Measurements from ENCODE around the gene PRR27. TPM values are rescaled to one million over a fixed set of nuclear protein-coding genes. Genes with fewer than 3 reads are reported as not detected.

Gene PRR27
- total and polyA plus RNA-seq, 9 of the 15 experiments (the other 6 are each of a cell fraction or from before 2014, with no cell fraction given) = not detected

DNA sequence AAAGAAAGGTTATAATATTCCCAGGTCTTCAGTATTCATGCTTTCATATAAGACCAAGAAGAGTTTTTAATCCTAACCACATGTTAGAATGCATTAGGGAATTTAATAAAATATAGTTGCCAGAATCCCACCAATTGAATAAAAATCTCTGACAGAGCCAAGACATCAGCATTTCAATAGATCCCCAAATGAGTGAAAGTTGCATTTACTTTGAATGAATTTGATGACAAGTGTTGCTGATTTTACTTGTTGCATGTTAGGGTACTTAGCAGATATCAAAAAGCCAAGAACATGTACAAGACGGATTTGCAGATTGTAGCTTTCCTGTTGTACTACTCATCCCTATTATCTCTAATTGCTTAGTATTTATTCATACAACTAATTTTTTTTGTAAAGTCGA is 39.9 kb upstream of the PRR27 start:
- Histone ChIP-seq H3K9ac (ENCODE audit: insufficient read depth in 1 of 2, low read depth in 2 of 2, low read length in 2 of 2) (no peak overlapping the region), H3K4me2 (ENCODE audit: insufficient read depth, low read length) (no peak overlapping the region), H3K27me3 (ENCODE audit: control insufficient read depth in 2 of 2, insufficient read depth in 2 of 2, low read length in 2 of 2) (no peaks in the 10 kb centered on the region), H3K36me3 (ENCODE audit: control insufficient read depth, insufficient read depth, low read length) (no peaks in the 10 kb centered on the region), H3K4me1 (replicated peaks in 1 of 2; ENCODE audit: control insufficient read depth in 2 of 2, insufficient read depth in 2 of 2, low read length in 2 of 2) (no peaks in the 10 kb centered on the region), H3K27ac (ENCODE audit: extremely low read depth, low read depth, low read length) (no peak overlapping the region), H3K79me2 (ENCODE audit: control insufficient read depth, insufficient read depth, low read length) (no peaks in the 10 kb centered on the region), H3K4me3 (no peak overlapping the region), H3K9me3 (replicated peaks; ENCODE audit: control insufficient read depth, insufficient read depth, low read depth, low read length) (no peaks in the 10 kb centered on the region), H3K9me1 (ENCODE audit: control insufficient read depth, insufficient read depth, low read length) (no peaks in the 10 kb centered on the region), H4K20me1 (replicated peaks; ENCODE audit: control insufficient read depth, insufficient read depth, low read length) (no peaks in the 10 kb centered on the region), H2AFZ (ENCODE audit: low read depth, low read length) (no peak overlapping the region)
- TF ChIP-seq WHSC1 (IDR thresholded peaks at IDR 0.05; ENCODE audit: low read length) (no peak), KDM5B (IDR thresholded peaks at IDR 0.05; ENCODE audit: insufficient replicate concordance, low read depth, low read length) (no peak)
- intact Hi-C loops (cut with micrococcal nuclease) (no loop called here), in situ Hi-C loops (cut with MboI) (no loop called here)
- FAIRE-seq (no peak), ATAC-seq (no peak), DNase-seq (ENCODE audit: extremely low read depth in 1 of 4, low spot score in 3 of 4) (no peak)
- CTCF ChIA-PET (ENCODE audit: low intra/inter-chr PET ratio) = no interaction called here
- POLR2A ChIA-PET = no interaction called here
- no TSS peak for BruUV-seq (replicated peaks)
- 0% methylated on average over 2 of the region's 2 CpGs for WGBS (ENCODE audit: insufficient coverage, low coverage, missing lambda C conversion rate)

DNA sequence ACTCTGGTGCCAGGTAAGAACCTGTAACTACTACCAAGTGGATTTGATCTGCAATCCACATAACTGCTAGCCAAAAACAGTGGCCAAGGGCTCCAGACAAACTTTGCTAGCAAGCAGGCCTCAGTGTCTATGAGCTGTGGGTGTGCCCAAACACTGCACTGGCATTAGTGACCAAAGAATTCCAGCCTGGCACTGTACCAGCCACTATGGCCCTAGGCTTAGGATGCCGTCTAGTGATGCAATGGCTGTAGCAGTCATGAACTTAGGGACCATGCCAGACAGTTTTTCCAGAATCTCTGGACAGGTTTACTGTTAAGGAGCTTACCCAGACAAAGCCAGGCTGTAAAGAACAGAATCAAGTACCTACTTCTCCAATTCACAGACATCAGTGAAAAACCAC is 33.7 kb upstream of the PRR27 start:
- H4K20me1 ChIP-seq (replicated peaks; ENCODE audit: control insufficient read depth, insufficient read depth, low read length) = no peaks in the 10 kb centered on the region
- no peaks in the 10 kb centered on the region for H3K36me3 ChIP-seq (ENCODE audit: control insufficient read depth, insufficient read depth, low read length)
- no peak overlapping the region for H3K9ac ChIP-seq (ENCODE audit: insufficient read depth in 1 of 2, low read depth in 2 of 2, low read length in 2 of 2)
- 0% methylated on average over 1 of the region's 1 CpG for WGBS (ENCODE audit: insufficient coverage, low coverage, missing lambda C conversion rate)
- no peak overlapping the region for H3K27ac ChIP-seq (ENCODE audit: extremely low read depth, low read depth, low read length)
- H3K4me3 ChIP-seq = no peak overlapping the region
- intact Hi-C loops (cut with micrococcal nuclease) (no loop called here), in situ Hi-C loops (cut with MboI) (no loop called here)
- H3K4me2 ChIP-seq (ENCODE audit: insufficient read depth, low read length) = no peak overlapping the region
- H3K79me2 ChIP-seq (ENCODE audit: control insufficient read depth, insufficient read depth, low read length) = no peaks in the 10 kb centered on the region
- FAIRE-seq = no peak
- H3K9me3 ChIP-seq (replicated peaks; ENCODE audit: control insufficient read depth, insufficient read depth, low read depth, low read length) = no peaks in the 10 kb centered on the region
- CTCF ChIA-PET (ENCODE audit: low intra/inter-chr PET ratio) = no interaction called here
- BruUV-seq (replicated peaks) = no TSS peak
- H3K9me1 ChIP-seq (ENCODE audit: control insufficient read depth, insufficient read depth, low read length) = no peaks in the 10 kb centered on the region
- no peak overlapping the region for H2AFZ ChIP-seq (ENCODE audit: low read depth, low read length)
- DNase-seq (ENCODE audit: extremely low read depth in 1 of 4, low spot score in 3 of 4) = no peak
- no peaks in the 10 kb centered on the region for H3K27me3 ChIP-seq (ENCODE audit: control insufficient read depth in 2 of 2, insufficient read depth in 2 of 2, low read length in 2 of 2)
- no peak for ATAC-seq
- H3K4me1 ChIP-seq (replicated peaks in 1 of 2; ENCODE audit: control insufficient read depth in 2 of 2, insufficient read depth in 2 of 2, low read length in 2 of 2) = no peaks in the 10 kb centered on the region
- POLR2A ChIA-PET = no interaction called here
- TF ChIP-seq MITF (IDR thresholded peaks at IDR 0.05) (no peak), PREB (CRISPR knock-in tag; IDR thresholded peaks at IDR 0.05) (no peak), E2F3 (CRISPR knock-in tag; IDR thresholded peaks at IDR 0.05) (no peak), SIN3B (IDR thresholded peaks at IDR 0.05; ENCODE audit: low read depth) (no peak), TAF9B (IDR thresholded peaks at IDR 0.05; ENCODE audit: partially characterized antibody) (no peak), ZNF77 (CRISPR knock-in tag; IDR thresholded peaks at IDR 0.05) (no peak), POLR2B (IDR thresholded peaks at IDR 0.05; ENCODE audit: low read depth, partially characterized antibody) (no peak)
